ENCODE measurements around the gene FTO.

DNA sequence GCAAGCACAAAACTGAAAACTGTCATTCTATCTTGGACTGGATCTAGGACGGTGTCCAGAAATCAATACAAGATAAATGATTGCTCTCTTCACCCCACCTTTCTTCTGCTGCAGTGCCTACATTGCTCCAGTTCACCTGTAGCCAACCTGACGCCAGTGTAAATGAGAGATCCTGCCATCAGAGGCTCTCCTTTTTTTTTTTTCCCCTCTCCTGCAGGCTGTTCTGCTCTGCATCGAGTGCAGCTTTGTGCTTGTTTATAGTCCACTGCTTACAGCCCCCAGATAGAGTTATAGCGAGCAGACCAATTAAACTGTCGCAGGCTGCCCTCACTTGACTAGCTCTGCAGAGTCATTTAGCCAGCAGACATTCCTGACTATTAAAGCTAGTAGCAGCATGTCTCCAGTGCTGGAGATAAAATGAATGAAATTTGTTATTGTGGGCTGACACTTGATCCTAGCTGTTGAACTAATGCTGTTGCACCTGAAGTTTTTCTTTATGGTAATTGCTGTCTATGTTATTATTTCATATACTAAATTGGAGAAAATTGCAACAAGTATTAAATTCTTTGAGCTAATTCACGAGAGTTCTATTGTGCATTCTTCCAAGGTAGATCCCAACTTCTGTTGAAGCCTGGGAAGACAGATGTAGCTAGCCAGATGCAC lies 257.1 kb downstream of the FTO start:
- no peak for TF ChIP-seq TAF1 (IDR thresholded peaks at IDR 0.05; ENCODE audit: borderline replicate concordance, insufficient read depth, low read length)
- TF ChIP-seq POLR2AphosphoS5 (IDR thresholded peaks at IDR 0.05; ENCODE audit: low read depth, low read length) = no peak
- TF ChIP-seq SIN3A (IDR thresholded peaks at IDR 0.05; ENCODE audit: borderline replicate concordance, insufficient read depth, low read length) = no peak
- TF ChIP-seq, protein P1, sequence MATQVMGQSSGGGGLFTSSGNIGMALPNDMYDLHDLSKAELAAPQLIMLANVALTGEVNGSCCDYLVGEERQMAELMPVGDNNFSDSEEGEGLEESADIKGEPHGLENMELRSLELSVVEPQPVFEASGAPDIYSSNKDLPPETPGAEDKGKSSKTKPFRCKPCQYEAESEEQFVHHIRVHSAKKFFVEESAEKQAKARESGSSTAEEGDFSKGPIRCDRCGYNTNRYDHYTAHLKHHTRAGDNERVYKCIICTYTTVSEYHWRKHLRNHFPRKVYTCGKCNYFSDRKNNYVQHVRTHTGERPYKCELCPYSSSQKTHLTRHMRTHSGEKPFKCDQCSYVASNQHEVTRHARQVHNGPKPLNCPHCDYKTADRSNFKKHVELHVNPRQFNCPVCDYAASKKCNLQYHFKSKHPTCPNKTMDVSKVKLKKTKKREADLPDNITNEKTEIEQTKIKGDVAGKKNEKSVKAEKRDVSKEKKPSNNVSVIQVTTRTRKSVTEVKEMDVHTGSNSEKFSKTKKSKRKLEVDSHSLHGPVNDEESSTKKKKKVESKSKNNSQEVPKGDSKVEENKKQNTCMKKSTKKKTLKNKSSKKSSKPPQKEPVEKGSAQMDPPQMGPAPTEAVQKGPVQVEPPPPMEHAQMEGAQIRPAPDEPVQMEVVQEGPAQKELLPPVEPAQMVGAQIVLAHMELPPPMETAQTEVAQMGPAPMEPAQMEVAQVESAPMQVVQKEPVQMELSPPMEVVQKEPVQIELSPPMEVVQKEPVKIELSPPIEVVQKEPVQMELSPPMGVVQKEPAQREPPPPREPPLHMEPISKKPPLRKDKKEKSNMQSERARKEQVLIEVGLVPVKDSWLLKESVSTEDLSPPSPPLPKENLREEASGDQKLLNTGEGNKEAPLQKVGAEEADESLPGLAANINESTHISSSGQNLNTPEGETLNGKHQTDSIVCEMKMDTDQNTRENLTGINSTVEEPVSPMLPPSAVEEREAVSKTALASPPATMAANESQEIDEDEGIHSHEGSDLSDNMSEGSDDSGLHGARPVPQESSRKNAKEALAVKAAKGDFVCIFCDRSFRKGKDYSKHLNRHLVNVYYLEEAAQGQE (IDR thresholded peaks at IDR 0.05; ENCODE audit: insufficient read depth in 1 of 2, low read depth in 2 of 2, low read length in 2 of 2) = no peak

Measured in PFSK-1 (cell line).